ENCODE data around the gene SMARCB1.

The SMARCB1 gene

DNA sequence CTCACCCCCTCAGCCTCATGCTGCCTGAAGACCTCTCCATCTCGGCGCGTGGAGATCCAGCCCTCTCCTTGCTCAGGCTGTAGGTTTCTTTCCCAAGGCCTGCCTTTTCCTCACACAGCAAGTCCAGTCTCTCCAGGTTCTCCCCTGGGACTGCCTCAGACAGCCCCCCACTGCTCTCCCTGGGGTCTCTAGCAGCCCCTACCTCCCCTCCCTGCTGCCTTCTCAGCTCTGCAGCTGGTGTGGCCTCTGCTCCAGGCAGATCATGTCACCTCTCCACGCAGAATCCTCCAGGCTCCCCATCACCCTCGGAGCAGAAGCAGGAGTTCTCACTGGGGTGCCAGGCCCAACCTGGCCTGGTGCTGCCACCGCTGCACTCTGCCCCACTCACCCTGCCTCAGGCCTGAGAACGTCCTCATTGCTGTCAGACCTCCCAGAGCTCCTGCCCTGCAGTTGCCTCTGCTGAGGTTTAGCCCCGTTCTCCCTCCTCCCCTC lies 15.2 kb downstream of the SMARCB1 start:
- no peak for DNase-seq (ENCODE audit: low spot score)
- no peak for FAIRE-seq

GRCh38 chr22:23803001-23803819 lies 16.4 kb downstream of the SMARCB1 start:
- DNase-seq (ENCODE audit: low spot score) (no peak), FAIRE-seq (no peak)

GRCh38 chr22:23804781-23805291 lies 18.1 kb downstream of the SMARCB1 start:
- FAIRE-seq, result no peak
- no peak for DNase-seq (ENCODE audit: low spot score)

DNA sequence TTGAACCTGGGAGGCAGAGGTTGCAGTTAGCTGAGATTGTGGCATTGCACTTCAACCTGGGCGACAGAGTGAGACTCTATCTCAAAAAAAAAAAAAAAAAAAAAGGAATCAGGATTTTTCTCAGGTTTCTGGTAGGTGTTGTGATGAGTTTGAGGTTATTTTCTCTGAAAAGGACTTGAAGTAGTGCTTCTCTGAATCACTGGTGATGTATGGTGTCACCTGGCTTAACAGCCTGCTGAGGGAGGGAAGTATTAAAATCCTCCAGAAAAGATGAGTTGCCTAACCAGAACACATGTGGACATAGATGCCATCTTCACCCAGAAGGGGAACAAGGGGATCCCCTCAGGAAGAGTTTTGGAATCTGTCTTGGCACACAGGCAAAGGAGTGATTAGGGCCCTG lies 20.1 kb downstream of the SMARCB1 start:
- DNase-seq (ENCODE audit: low spot score) (no peak), FAIRE-seq (no peak)

- FAIRE-seq (no peak), DNase-seq (ENCODE audit: low spot score) (no peak)
These were observed 25.6 kb downstream of the SMARCB1 start for GRCh38 chr22:23812378-23812777.

DNA sequence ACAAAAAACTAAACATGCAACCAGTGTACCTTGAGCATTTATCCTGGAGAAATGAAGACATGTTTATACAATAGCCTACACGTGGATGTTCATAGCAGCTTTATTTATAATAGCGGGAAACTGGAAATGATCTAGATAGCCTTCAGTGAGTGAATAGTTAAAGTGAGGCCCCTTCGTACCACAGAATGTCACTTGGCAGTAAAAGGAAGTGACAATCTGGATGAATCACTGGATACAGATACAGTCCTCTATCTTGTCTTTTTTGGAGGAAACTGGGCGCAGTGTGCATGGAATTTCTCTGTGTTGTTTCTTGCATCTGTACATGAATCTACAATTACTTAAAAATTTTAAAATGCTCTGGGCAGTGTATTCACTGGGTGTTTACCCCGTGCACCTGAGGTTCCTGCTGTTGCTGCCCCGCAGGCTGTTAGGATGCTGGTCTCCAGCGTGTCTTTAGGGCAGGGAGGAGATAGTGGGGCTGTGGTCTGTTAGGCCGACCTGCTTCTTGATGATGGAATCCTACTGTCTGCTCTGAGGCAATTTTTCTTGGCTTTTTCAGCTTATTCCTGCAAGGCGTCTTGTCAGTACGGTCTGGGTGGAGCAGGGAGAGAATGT lies 28.9 kb downstream of the SMARCB1 start:
- no peak for FAIRE-seq
- no peak for DNase-seq (ENCODE audit: low spot score)

GRCh38 chr22:23816156-23816976 lies 29.6 kb downstream of the SMARCB1 start:
- FAIRE-seq, result no peak
- no peak for DNase-seq (ENCODE audit: low spot score)

- no peak for FAIRE-seq
- DNase-seq (ENCODE audit: low spot score), result no peak
These were observed 30.4 kb downstream of the SMARCB1 start for GRCh38 chr22:23817146-23817545.

DNA sequence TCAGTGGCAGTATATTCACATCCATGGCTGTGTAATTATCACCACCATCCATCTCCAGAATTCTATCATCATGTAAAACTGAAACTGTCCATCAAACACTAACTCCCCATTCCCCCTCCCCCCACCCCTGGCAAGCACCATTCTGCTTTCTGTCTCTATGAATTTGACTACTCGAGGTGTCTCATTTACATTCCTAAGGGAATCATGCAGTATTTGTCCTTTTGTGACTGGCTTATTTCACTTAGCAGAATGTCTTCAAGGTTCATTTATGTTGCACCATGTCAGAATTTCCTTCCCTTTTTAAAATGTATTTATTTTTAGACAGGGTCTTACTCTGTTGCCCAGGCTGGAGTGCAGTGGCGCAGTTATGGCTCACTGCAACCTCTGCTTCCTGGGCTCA lies 31.8 kb downstream of the SMARCB1 start:
- FAIRE-seq (no peak), DNase-seq (ENCODE audit: low spot score) (no peak)

DNA sequence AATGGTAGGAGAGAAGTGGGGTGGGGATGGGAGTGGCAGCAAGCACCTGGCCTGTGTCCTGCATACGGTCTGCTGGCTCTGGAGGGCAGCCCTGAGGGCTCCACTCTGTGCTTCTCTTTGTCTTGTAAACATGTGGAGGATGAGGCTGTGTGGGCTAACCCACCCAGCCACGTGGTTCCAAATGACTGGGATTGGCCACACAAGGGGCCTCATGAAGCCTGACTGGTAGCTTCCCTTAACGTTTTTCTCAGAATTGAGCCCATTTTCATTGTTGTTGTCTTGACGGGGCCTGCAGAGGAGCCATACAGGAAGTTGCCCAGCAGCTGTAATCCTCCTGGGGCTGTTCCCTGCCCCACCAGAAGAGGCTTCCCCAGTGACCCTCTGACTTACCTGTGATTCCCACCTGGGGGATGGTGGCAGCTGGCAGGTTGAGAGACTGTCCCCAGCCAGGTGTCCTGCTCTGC lies 34.0 kb downstream of the SMARCB1 start:
- FAIRE-seq, result no peak
- DNase-seq (ENCODE audit: low spot score), result no peak

- FAIRE-seq, result no peak
These were observed 35.4 kb downstream of the SMARCB1 start for GRCh38 chr22:23822101-23822671.

GRCh38 chr22:23823331-23823791 lies 36.6 kb downstream of the SMARCB1 start:
- DNase-seq (ENCODE audit: low spot score) (no peak), FAIRE-seq (no peak)

More at GRCh38 chr22:23822101-23822671, 35.4 kb downstream of the SMARCB1 start:
- no peak for DNase-seq (ENCODE audit: low spot score)

GRCh38 chr22:23824476-23825245 lies 37.9 kb downstream of the SMARCB1 start:
- FAIRE-seq, result no peak
- no peak for DNase-seq (ENCODE audit: low spot score)

DNA sequence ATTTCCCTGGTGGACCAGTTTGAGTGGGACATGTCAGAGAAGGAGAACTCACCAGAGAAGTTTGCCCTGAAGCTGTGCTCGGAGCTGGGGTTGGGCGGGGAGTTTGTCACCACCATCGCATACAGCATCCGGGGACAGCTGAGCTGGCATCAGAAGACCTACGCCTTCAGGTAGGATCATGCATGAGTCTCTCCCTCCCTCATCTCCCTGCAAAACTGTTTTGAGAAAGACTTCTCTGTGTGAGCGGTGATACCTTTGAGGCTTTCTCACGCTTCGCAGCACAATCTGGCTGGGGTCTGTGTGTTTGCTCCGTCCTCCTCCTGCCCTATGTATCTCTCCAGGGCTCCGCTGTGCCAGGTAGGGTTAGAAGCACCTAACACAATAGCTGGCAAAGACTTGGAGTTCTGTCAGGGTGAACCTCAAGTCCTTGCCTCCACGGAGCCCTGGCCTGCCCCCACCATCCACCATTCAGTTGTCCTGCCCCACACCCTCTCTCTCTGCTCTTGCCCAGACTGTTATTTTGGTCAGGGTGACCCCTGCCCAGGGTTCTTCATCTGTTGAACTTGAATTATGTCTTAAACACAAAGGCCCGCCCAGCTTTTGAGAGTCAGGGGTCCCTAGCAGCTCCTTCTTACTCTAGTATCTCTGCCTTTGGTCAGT lies 38.6 kb downstream of the SMARCB1 start:
- DNase-seq (ENCODE audit: low spot score) (no peak), FAIRE-seq (no peak)

DNA sequence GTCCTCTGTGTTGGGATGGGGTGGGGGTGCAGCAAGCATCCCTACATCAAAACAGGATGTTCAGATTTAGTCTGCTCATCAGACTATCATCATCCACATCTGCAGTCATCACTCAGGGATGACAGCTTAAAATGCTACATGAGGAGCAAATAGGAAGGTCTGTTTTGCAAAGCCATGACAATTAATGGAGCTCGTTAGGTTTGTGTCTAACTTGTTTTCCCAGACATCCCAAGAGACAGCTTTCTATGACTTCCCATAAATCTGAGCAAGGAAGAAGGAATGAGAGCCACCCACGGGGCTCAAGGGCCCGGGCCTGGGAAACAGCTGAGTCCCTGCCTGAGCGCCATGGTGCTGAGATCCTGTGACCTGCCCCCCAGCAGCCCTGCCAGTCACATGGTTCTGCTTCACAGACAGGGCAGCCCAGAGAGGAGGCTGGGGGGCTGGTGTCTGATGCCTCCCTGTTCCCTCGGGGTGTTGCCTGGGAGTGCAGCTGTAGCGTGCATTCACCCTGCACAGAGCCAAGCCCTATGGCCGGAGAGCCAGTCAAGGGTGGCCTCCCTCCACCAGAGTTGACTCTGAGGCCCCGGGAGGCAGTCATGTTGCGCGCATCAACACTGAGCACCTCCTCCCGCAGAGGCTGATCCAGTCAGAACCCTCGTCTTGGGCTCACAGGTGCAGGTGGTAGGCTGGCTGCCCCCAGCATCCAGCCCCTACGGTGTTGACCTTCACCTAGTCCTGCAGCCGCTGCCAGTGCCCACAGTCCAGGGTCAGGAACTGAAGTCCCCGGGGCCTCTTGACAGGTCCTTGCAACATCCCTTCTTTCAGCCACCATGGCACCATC lies 40.0 kb downstream of the SMARCB1 start:
- FAIRE-seq (no peak), DNase-seq (ENCODE audit: low spot score) (no peak)

DNA sequence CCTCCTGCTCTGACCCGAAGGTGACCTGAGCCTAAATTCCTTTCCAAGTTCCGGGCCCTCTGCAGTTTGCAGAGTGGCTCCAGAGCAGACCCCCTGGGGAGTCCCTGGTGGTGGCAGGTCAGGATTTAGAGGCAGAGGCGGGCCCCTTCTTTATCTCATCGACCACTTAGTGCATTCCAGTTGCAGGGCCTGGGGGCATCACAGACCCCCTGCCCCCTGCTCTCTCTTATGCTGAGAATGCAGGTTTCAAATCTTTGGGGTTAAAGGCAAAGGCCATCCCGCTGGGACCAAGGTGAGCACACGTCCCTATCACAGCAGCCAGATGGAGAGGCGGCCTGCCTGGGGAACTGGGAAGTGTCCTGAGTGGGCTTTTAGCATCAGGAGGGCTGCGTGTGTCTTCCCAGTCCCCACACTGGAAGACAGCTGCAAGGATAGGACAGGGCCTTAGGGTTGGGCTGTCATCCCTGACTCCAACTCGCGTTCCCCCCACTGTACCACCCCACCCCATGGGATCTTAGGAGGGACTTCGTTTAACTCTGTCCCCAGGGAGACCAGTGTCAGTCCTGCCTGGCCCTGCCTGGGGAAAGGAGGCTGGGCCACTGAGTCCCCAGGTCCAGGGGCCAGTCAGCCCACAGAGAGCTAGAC lies 40.7 kb downstream of the SMARCB1 start:
- FAIRE-seq (no peak), DNase-seq (ENCODE audit: low spot score) (no peak)

DNA sequence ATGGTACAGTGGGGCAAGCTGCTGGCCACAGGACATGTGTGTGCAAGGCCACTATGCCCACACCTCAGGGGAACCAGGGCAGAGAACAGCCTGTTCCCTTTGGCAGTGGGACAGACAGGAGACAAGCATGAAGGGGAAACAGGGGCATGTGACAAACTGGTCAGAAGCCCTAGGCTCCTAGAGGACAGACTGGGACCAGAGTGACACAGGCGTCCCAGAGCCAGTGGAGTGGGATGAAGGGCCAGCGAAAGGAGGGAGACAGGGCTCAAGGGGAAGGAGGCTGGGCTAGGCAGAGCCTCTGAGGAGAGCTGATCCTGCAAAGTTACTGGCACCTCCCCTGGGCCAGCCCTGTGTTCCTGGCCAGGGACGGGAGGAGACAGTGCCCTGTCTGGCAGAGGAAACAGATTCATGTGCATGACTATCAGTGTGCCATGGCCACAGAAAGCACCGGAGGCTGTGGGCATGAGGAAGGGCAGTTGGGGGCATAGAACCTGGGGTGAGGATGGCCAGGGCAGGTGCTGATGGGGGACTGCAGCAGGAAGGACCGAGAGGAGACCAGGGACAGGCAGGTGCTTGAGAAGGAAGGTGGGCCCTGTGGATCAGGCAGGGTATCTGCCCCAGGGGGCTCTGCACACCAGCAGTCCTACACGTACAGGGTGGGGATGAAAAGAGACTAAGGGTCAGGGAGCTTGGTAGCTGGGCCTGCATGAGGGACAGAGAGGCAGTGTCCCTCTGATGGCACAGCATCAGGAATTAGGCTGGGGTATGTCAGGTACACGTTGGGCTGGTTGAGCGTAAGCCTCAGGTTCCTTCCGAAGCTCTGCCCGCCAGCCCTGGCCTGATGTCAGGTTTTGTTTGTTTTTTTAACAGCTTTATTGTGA lies 42.3 kb downstream of the SMARCB1 start:
- DNase-seq (ENCODE audit: low spot score), result no peak
- no peak for FAIRE-seq
